Daoy (cell line): ENCODE data around the gene COL27A1. TPM values are rescaled to one million over a fixed set of nuclear protein-coding genes. Genes with fewer than 3 reads are reported as not detected.

Experiments used
- DNase-seq: peaks from one replicate; pipeline ENCODE4 v3.0.0-alpha.2; 2015; ENCODE audit warnings: low read depth
- total RNA-seq: library from RNA; depleted of rRNA; stranded (reverse); fragments of >200 nt; shearing (Covaris generic); gene quantifications from 2 replicates; pipeline ENCODE4 v1.2.3, GENCODE V29; 2014; rRNA removed

The COL27A1 gene
- 6.4 and 7.8 TPM in 2 replicates for total RNA-seq

- peak; percentile 94 for DNase-seq
These were observed at the start of gene COL27A1 for GRCh38 chr9:114155263-114155994. TSS of gene COL27A1 (plus strand) at chr9:114155537. CDS start at chr9:114155951, 414 bp downstream.

DNA sequence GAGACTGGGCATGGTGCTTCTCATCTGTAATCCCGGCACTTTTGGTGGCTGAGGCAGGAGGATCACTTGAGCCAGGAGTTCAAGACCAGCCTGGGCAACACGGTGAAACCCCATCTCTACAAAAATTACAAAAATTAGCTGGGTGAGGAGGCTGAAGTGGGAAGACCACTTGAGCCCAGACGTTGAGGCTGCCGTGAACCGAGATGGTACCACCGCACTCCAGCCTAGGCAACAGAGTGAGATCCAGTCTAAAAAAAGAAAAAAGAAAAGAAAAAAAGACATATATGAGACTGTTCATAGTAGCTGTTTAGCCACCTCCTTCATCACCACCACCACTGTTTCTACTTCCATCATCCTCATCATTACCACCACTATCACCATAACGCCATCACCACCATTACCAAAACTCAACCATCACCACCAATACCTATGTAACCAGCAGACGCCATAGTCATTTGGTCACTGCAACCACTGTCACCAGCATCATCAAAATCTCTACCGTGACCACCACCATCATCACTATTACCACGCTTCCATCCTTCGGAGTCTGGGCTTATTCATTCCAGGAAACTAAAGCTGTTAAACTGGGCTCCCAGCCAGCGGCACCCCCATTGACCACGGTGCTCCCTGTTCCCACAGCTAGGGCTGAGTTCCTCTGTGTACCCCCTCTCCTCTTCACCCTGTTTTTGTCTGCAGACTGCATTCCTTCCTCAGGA, 47.9 kb upstream of the COL27A1 start:
- DNase-seq = no peak

DNA sequence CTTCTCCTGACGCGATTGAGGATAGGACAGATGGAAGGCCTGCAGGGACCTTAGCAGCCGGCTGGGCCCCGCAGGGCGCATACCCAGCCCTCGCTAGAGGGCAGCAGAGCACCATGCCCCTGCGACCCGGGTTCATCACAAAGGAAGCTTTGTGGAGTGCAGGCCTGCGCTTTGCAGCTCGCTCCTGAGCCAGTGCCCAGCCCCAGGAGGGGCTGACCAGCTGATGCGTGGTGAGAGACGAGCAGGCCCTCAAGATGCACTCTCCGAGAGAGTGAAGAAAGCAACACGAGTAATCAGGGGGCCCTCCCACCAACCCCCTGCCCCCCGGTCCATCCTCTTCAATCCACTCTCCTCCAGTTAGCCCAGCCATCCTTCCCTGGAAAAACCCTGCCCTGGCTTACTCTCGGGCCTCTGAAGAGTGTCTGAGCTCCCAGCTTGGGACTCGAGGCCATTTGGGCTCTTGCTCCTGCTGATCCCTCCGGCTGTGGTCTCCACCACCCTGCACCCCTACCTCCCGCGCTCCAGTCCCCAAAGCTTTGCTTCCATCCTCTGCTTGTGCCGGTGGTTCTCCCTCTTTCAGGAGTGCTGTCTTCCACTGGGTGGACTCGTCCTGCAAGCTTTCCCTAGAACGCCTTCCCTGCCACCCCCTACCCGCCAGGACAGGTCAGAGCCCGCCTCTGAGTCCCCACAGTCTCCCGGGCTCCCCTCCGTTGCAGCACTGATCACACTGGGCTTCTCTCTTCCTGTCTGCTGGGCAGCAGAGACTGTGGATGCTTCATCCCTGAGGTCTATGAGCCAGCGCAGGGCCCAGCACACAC, 47.1 kb upstream of the COL27A1 start:
- peak; percentile 86 for DNase-seq

DNA sequence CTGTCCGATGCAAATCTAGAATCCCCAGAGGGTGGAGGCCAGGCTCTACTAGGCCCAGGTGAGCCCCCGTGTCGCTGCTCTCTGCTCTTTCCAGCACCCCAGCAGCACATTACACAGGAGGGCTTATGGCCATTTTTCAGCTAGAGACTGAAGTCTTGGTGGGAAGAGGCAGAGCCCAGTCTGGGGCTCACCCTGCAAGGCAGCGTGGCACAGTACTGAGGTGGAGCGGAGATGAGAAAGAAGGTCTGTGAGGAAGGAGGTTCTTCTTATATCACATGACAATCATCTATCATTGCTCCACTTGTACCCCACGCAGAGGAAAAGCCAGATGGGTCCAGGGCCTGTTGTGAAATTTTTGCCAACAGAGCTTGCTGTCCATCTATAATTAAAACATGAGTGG, 46.2 kb upstream of the COL27A1 start:
- DNase-seq = no peak

GRCh38 chr9:114110180-114110579, 45.2 kb upstream of the COL27A1 start:
- DNase-seq = peak; percentile 26

- DNase-seq = no peak
These were observed 43.0 kb upstream of the COL27A1 start for GRCh38 chr9:114112325-114112724.

- DNase-seq = peak; percentile 56
These were observed 42.4 kb upstream of the COL27A1 start for GRCh38 chr9:114112778-114113584.

DNA sequence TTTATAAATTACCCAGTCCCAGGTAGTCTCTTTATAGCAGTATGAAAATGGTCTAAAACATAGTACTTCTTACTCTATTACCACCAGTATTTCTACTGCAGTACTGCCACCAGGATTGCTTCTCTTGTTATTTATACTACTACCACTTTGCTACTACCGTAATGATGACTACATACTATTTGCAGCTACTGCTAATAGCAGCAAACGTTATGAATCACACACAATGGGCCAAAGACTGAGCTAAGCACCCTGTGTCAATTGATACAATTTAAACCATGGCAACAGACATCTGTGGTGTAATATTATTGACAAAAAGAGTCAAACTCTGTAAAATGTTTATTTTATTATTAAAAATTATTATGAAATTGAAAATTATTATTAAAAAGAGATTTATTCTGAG, 41.0 kb upstream of the COL27A1 start:
- DNase-seq = no peak

- DNase-seq = no peak
These were observed 39.6 kb upstream of the COL27A1 start for GRCh38 chr9:114115654-114116125.

DNA sequence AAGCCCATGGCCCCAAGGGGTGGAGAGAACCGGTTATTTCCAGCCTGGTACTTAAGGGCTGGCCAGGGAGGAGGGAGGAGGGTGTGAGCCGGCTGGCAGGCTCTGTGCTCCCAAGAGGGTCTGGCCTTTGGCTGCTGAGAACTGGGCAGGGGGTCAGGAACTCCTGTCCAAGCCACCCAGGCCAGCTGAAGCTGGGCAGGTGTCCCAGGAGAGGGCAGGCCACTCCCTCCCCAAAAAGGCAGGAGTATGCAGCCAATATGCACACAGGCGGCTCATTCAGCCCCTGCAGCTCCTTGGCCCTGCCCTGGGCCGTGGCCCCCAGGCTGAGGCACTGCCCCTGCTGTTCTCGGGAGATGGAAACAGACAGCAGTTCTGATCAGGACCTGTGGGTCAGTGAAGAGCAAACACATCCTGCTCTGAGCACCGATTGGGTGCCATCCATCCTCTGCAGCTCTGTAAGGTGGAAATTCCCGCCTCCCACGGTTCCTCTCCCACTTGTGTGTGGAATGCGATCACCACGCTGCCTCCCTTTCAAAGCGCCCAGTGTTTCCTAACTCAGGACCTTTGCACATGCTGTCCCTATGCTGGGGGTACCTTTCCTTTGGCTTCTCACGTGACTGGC, 39.1 kb upstream of the COL27A1 start:
- DNase-seq = no peak

DNA sequence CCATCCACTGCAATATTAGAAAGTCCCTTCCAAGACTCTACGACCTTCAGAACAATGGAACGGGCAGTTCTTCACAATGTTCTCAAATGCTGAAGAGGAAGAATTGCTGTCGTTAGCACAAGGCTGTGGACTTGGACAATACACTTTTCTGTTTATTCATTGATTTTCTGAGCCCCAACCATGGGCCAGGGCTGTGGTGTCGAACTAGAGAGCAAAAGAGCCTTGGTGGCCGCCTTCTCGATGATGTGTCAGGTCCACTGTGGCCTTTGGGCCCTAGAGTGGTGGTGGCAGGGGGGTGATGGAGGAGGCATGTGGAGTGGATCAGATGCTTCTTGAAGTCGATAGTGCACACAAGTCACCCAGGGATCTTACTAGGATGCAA, 37.7 kb upstream of the COL27A1 start:
- no peak for DNase-seq

- no peak for DNase-seq
These were observed 37.1 kb upstream of the COL27A1 start for GRCh38 chr9:114117996-114118830.

GRCh38 chr9:114119242-114120191, 35.8 kb upstream of the COL27A1 start:
- no peak for DNase-seq

DNA sequence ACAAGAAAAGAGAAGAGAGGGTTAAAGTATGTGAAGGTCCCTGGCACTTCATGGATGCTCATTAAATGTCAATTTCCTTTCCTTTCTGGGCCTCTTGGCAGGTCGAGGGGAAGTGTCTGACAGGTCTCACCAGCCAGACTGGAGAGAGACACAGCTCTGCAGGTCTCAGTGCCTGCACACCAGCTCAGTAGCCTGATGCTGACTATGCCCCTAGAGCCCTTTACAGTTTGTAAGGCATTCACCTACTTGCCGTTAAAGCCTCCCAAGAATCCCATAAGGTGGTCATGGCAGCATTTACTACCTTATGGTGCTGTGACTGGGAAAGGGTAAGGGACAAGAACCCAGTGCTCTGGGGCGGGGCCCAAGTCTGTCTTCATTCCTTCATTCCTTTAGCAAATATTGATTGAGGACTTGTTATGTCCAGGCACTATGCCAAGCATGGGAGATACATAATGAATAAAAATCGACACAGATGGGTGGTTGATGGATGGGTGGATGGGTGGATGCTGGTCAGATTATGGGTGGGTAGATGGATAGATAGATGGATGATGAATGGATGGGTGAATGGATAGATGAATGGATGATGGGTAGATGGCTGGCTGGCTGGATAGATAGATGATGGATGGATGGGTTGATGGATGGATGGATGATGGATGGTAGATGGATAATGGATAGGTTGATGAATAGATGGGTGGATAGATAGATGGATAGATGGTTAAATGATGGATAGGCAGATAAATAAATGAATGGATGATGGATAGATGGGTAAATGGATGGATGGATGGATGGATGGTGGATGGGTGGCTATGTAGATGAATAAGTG, 34.9 kb upstream of the COL27A1 start:
- DNase-seq = no peak

GRCh38 chr9:114121227-114122135, 33.9 kb upstream of the COL27A1 start:
- no peak for DNase-seq

DNA sequence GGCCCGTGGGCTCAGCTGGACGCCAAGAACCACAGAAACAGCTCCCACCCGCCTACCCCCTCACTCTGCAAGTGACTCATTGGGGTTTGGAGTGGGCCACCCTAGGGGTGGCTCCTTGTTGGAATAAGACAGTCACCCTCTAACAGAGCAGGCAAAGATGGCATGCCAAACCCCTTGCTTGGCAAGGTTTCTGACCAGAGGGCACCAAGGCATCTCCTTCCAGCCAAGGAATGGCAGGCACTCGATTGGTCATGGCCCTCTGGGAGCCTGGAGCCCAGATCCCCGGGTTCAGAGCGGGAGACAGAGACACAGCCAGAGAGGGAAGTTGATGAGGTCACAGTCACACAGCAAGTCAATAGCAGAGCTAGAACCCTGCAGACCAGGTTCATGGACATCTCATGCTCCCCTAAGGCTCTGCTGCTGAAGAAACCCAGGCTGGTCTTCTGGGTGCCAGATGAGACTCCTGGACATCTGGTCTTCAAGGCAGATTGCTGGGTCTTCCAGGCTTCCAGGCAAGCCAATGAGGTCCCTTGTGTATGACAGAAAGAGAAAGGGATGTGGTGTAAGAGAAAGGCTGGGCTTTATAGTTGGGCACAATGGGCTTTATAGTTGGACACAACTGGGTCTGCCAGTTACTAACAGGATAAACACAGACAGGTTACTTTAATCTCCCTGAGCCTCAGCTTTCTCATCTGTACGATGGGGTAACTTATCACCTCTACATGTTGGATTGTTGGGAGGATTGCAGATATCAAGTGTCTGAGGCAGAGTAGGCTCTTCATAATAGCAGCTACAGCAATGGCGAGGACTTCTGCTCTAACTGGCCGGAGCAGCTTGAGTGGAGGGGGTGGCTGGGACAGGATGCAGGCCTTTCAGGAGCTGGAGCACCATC, 33.0 kb upstream of the COL27A1 start:
- DNase-seq = no peak
